Cardiac muscle cell (in vitro differentiated cells and primary cell): ENCODE measurements around the gene SEMA3D. TPM values are rescaled to one million over a fixed set of nuclear protein-coding genes. Genes with fewer than 3 reads are reported as not detected.

Experiments used
- DNase-seq, 2 donors: peaks; one replicate each; pipeline versions ENCODE4 v3.0.0 to v3.0.0-alpha.2; 2010 to 2017; ENCODE audit warnings: low read depth in 1 of 2, low spot score in 1 of 2
- H3K27ac ChIP-seq: fragments of 200-600 bp; sonication (generic); 2 replicates; pipeline ENCODE4 v1.5.1; 2016
- H3K27me3 ChIP-seq: fragments of 200-600 bp; sonication (generic); 2 replicates; pipeline ENCODE4 v1.6.0; 2016; ENCODE audit warnings: control low read depth
- H3K36me3 ChIP-seq: fragments of 200-600 bp; sonication (generic); 2 replicates; pipeline ENCODE4 v1.5.1; 2016; ENCODE audit warnings: control low read depth
- H3K4me1 ChIP-seq: fragments of 200-600 bp; sonication (generic); 2 replicates; pipeline ENCODE4 v1.8.1; 2017; ENCODE audit warnings: low read depth, mild to moderate bottlenecking, mixed run types
- H3K4me3 ChIP-seq: fragments of 200-600 bp; sonication (generic); 2 replicates; pipeline ENCODE4 v1.5.1; 2016; ENCODE audit warnings: mild to moderate bottlenecking
- H3K9me3 ChIP-seq: fragments of 200-600 bp; sonication (generic); 2 replicates; pipeline ENCODE4 v1.5.1; 2017; ENCODE audit warnings: low read depth, mild to moderate bottlenecking, control low read depth
- polyA plus RNA-seq: library from polyadenylated mRNA; unstranded; fragments of >200 nt; fragmentation: Nextera tagmentation; extraction: Ambion mirVana; gene quantifications from 2 replicates; pipeline ENCODE4 v1.2.1, GENCODE V29; 2016
- total RNA-seq: library from RNA; depleted of rRNA; stranded (reverse); fragments of >200 nt; gene quantifications from 2 replicates; pipeline ENCODE4 v1.2.3, GENCODE V29; 2016
- TF ChIP-seq, protein P1 (sequence below): IDR thresholded peaks from 2 replicates; pipeline ENCODE4 v1.5.1; 2012; ENCODE audit warnings: low read depth, mild to moderate bottlenecking, low read length

Gene SEMA3D
- total and polyA plus RNA-seq, 2 experiments from 2014 or later = 2.1 to 3.7 TPM

- Histone ChIP-seq H3K4me1 (no peaks in the 10 kb centered on the region), H3K4me3 (no peak overlapping the region), H3K36me3 (no peaks in the 10 kb centered on the region), H3K9me3 (no peaks in the 10 kb centered on the region), H3K27me3 (no peaks in the 10 kb centered on the region), H3K27ac (no peak overlapping the region)
- TF ChIP-seq, protein P1, sequence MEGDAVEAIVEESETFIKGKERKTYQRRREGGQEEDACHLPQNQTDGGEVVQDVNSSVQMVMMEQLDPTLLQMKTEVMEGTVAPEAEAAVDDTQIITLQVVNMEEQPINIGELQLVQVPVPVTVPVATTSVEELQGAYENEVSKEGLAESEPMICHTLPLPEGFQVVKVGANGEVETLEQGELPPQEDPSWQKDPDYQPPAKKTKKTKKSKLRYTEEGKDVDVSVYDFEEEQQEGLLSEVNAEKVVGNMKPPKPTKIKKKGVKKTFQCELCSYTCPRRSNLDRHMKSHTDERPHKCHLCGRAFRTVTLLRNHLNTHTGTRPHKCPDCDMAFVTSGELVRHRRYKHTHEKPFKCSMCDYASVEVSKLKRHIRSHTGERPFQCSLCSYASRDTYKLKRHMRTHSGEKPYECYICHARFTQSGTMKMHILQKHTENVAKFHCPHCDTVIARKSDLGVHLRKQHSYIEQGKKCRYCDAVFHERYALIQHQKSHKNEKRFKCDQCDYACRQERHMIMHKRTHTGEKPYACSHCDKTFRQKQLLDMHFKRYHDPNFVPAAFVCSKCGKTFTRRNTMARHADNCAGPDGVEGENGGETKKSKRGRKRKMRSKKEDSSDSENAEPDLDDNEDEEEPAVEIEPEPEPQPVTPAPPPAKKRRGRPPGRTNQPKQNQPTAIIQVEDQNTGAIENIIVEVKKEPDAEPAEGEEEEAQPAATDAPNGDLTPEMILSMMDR = no peak
- peak in 1 of 2 donors; percentile 40 for DNase-seq
Measured at GRCh38 chr7:85065888-85066485, 120.9 kb downstream of the SEMA3D start.

- no peaks in the 10 kb centered on the region for H3K4me1 ChIP-seq
- no peaks in the 10 kb centered on the region for H3K27me3 ChIP-seq
- no peaks in the 10 kb centered on the region for H3K36me3 ChIP-seq
- no peak overlapping the region for H3K4me3 ChIP-seq
- DNase-seq = peak in 1 of 2 donors; percentile 72
- TF ChIP-seq, protein P1 = no peak
- H3K27ac ChIP-seq = no peak overlapping the region
- no peaks in the 10 kb centered on the region for H3K9me3 ChIP-seq
Measured at GRCh38 chr7:85065306-85065705, 121.5 kb downstream of the SEMA3D start.

DNA sequence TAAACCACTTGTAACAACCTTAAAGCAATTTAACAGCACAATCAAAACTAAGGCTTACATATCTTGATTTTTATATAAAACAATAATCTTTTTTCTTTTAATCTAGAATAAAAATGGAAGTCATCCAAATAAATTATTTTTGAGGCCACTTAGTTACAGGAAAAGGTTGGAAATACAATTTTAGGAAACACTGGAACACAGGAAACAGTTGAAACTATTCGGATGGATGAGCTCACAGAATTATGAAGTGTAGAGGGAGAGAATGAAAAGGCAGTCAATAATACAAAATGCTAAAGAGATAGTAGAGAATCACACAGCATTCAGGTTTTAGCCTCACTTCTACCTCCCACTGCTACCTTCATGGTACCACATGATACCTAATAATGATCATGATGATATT is 124.2 kb downstream of the SEMA3D start:
- Histone ChIP-seq H3K9me3 (no peaks in the 10 kb centered on the region), H3K4me3 (no peak overlapping the region), H3K27ac (no peak overlapping the region), H3K4me1 (no peaks in the 10 kb centered on the region), H3K27me3 (no peaks in the 10 kb centered on the region), H3K36me3 (no peaks in the 10 kb centered on the region)
- TF ChIP-seq, protein P1 = no peak
- DNase-seq = no peak

DNA sequence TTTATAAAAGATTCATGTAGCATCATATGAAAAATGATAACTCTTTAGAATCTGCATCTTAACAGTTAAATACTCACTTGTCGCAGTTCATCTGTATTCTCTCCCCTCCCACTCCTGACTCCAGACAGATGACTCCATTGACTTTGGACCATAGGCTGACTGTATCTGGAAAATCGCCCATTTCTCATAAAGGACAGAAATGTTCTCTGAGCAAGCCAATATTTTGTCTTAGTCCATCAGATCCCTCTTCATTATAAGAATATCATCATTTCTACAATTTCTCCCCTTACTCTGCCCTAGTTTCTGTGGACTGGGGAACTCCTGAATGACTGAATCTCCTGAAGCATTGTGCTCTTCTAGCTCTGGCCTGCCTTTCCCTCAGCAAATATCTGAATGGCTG is 125.4 kb downstream of the SEMA3D start:
- H3K27me3 ChIP-seq = no peaks in the 10 kb centered on the region
- H3K36me3 ChIP-seq = no peaks in the 10 kb centered on the region
- H3K4me1 ChIP-seq = no peaks in the 10 kb centered on the region
- H3K4me3 ChIP-seq = no peak overlapping the region
- no peak for DNase-seq
- H3K27ac ChIP-seq = no peak overlapping the region
- H3K9me3 ChIP-seq = no peaks in the 10 kb centered on the region
- TF ChIP-seq, protein P1 = no peak

DNA sequence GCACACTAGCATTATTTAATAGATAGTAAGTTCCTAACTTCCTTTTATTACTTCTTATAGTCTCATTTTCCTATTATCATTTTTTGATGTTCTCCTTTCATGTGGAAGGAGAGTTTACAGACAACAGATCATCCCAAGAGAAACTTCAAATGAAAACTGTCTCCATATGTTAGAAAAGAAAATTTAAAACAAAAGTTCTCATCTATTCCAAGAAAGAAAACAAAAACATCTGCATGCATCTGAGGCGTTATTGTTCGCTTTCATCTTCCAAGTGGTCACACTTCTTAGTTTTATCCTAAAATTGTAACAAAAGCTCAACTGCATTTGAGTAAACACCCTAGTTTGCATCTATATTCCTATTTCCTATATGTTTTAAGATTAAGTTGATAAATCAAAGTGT is 126.2 kb downstream of the SEMA3D start:
- Histone ChIP-seq H3K9me3 (no peaks in the 10 kb centered on the region), H3K27ac (no peak overlapping the region), H3K4me3 (no peak overlapping the region), H3K4me1 (no peaks in the 10 kb centered on the region), H3K36me3 (no peaks in the 10 kb centered on the region), H3K27me3 (no peaks in the 10 kb centered on the region)
- TF ChIP-seq, protein P1 = no peak
- no peak for DNase-seq
